Activated CD8-positive, alpha-beta T cell treated with anti-CD3 and anti-CD28 coated beads, Interleukin-2, amount 10 ng/mL, durations not matched to agents 7 days and 5 days (primary cell): Measurements from ENCODE around the gene ZNF664. TPM values are rescaled to one million over a fixed set of nuclear protein-coding genes. Genes with fewer than 3 reads are reported as not detected.

Experiments used
- ATAC-seq: fragments of 150-1000 bp; cut with Tn5 transposase; one replicate; pipeline ENCODE4 v1.10.0; 2021; ENCODE audit warnings: moderate library complexity
- CTCF ChIA-PET: fragments of 350-600 bp; sonication (Branson Sonifier 250); formaldehyde crosslinking; loops from one replicate; lab custom pipeline; 2021; ENCODE audit warnings: antibody characterized with exemption; lab: Charles Lee
- POLR2A ChIA-PET: fragments of 350-600 bp; sonication (Branson Sonifier 250); formaldehyde crosslinking; loops from one replicate; lab custom pipeline; 2021; ENCODE audit warnings: antibody characterized with exemption; lab: Charles Lee
- DNase-seq: peaks from one replicate; pipeline ENCODE4 v3.0.0-alpha.2; 2020
- H3K27ac Mint-ChIP-seq: one replicate; pipeline ENCODE4 v1.8.0; 2021; ENCODE audit warnings: mild to moderate bottlenecking, mixed read lengths
- H3K27me3 Mint-ChIP-seq: one replicate; pipeline ENCODE4 v1.8.0; 2021; ENCODE audit warnings: low read depth, mixed read lengths
- H3K36me3 Mint-ChIP-seq: one replicate; pipeline ENCODE4 v1.8.0; 2021; ENCODE audit warnings: low read depth, mixed read lengths
- H3K4me1 Mint-ChIP-seq: one replicate; pipeline ENCODE4 v1.8.0; 2021; ENCODE audit warnings: low read depth, mixed read lengths
- H3K4me3 Mint-ChIP-seq: one replicate; pipeline ENCODE4 v1.8.0; 2021; ENCODE audit warnings: mild to moderate bottlenecking, mixed read lengths
- H3K9me3 Mint-ChIP-seq: one replicate; pipeline ENCODE4 v1.8.0; 2022; ENCODE audit warnings: mixed read lengths; ENCODE audit not compliant: insufficient read depth
- total RNA-seq, 2 experiments: library from RNA; stranded (reverse); gene quantifications; one replicate each; pipeline ENCODE4 v1.2.3, GENCODE V29; 2021

Gene ZNF664
- total RNA-seq, 2 experiments from 2014 or later = 39.8 to 41.4 TPM

- ChIA-PET POLR2A (no interaction called here), CTCF (interaction anchor here (0.8 to 1.6 kb wide), 3 partner anchors 12 to 122 kb away, joined by 3 read pairs; no protein-coding TSS in a partner anchor)
- H3K36me3 Mint-ChIP-seq = no peaks in the 10 kb centered on the region
- no peak for DNase-seq
- no peaks in the 10 kb centered on the region for H3K9me3 Mint-ChIP-seq
- H3K27me3 Mint-ChIP-seq = no peaks in the 10 kb centered on the region
- ATAC-seq = no peak
- no peak overlapping the region for H3K4me3 Mint-ChIP-seq
- H3K27ac Mint-ChIP-seq = no peak overlapping the region
- H3K4me1 Mint-ChIP-seq = peaks cover 3% of the 10 kb centered on the region
Observed at GRCh38 chr12:124027753-124028554, 54.9 kb downstream of the ZNF664 start.

- Mint-ChIP-seq H3K27ac (no peak overlapping the region), H3K4me1 (peaks cover 3% of the 10 kb centered on the region), H3K36me3 (no peaks in the 10 kb centered on the region), H3K9me3 (no peaks in the 10 kb centered on the region), H3K4me3 (no peak overlapping the region), H3K27me3 (no peaks in the 10 kb centered on the region)
- ChIA-PET CTCF (interaction anchor here (0.8 to 1.6 kb wide), 3 partner anchors 11 to 123 kb away, joined by 3 read pairs; no protein-coding TSS in a partner anchor), POLR2A (no interaction called here)
- no peak for ATAC-seq
- no peak for DNase-seq
Observed at GRCh38 chr12:124028555-124028925, 55.5 kb downstream of the ZNF664 start.

- POLR2A ChIA-PET = no interaction called here
Observed at GRCh38 chr12:124030008-124030407, 57.0 kb downstream of the ZNF664 start.

GRCh38 chr12:124030510-124030909, 57.5 kb downstream of the ZNF664 start:
- Mint-ChIP-seq H3K4me3 (no peak overlapping the region), H3K27me3 (peaks cover 2% of the 10 kb centered on the region), H3K36me3 (no peaks in the 10 kb centered on the region), H3K27ac (no peak overlapping the region), H3K4me1 (no peaks in the 10 kb centered on the region), H3K9me3 (no peaks in the 10 kb centered on the region)
- ATAC-seq (no peak), DNase-seq (no peak)
- CTCF ChIA-PET = no interaction called here
- POLR2A ChIA-PET = no interaction called here

More at GRCh38 chr12:124030008-124030407, 57.0 kb downstream of the ZNF664 start:
- Mint-ChIP-seq H3K4me3 (no peak overlapping the region), H3K4me1 (no peaks in the 10 kb centered on the region), H3K9me3 (no peaks in the 10 kb centered on the region), H3K27me3 (no peaks in the 10 kb centered on the region), H3K27ac (no peak overlapping the region), H3K36me3 (no peaks in the 10 kb centered on the region)
- CTCF ChIA-PET = interaction anchor here (0.7 kb wide), 1 partner anchor 29 kb away, joined by 3 read pairs; no protein-coding TSS in a partner anchor
- ATAC-seq (no peak), DNase-seq (no peak)

- Mint-ChIP-seq H3K27me3 (peaks cover 4% of the 10 kb centered on the region), H3K36me3 (no peaks in the 10 kb centered on the region), H3K27ac (no peak overlapping the region), H3K4me1 (no peaks in the 10 kb centered on the region), H3K9me3 (no peaks in the 10 kb centered on the region), H3K4me3 (no peak overlapping the region)
- ATAC-seq = no peak
- DNase-seq = no peak
- CTCF ChIA-PET = interaction anchor here (1.3 to 2.1 kb wide), 2 partner anchors 11 to 59 kb away, joined by 3 to 7 read pairs; no protein-coding TSS in a partner anchor
- POLR2A ChIA-PET = no interaction called here
Observed at GRCh38 chr12:124031058-124031457, 58.0 kb downstream of the ZNF664 start.

- DNase-seq = peak; percentile 37
Observed at GRCh38 chr12:124032265-124032886, 59.4 kb downstream of the ZNF664 start.

GRCh38 chr12:124033859-124034258, 60.8 kb downstream of the ZNF664 start:
- ATAC-seq = no peak
- no peaks in the 10 kb centered on the region for H3K36me3 Mint-ChIP-seq
- H3K4me3 Mint-ChIP-seq = no peak overlapping the region
- peaks cover 10% of the 10 kb centered on the region for H3K27me3 Mint-ChIP-seq
- H3K4me1 Mint-ChIP-seq = no peaks in the 10 kb centered on the region
- ChIA-PET CTCF (interaction anchor here (2.2 kb wide), 1 partner anchor 18 kb away, joined by 8 read pairs; no protein-coding TSS in a partner anchor), POLR2A (no interaction called here)
- no peak overlapping the region for H3K27ac Mint-ChIP-seq
- H3K9me3 Mint-ChIP-seq = no peaks in the 10 kb centered on the region
- DNase-seq = no peak

More at GRCh38 chr12:124032265-124032886, 59.4 kb downstream of the ZNF664 start:
- Mint-ChIP-seq H3K36me3 (no peaks in the 10 kb centered on the region), H3K9me3 (no peaks in the 10 kb centered on the region), H3K27ac (no peak overlapping the region), H3K27me3 (peaks cover 6% of the 10 kb centered on the region), H3K4me3 (no peak overlapping the region), H3K4me1 (no peaks in the 10 kb centered on the region)
- no peak for ATAC-seq
- POLR2A ChIA-PET = interaction anchor here (0.6 kb wide), 1 partner anchor 67 kb away, joined by 3 read pairs; no protein-coding TSS in a partner anchor
- CTCF ChIA-PET = interaction anchor here (0.7 to 2.2 kb wide), 16 partner anchors 10 to 874 kb away, joined by 3 to 10 read pairs (median 5); no protein-coding TSS in a partner anchor

- CTCF ChIA-PET = interaction anchor here (2.7 kb wide), 1 partner anchor 285 kb away, joined by 10 read pairs; no protein-coding TSS in a partner anchor
- no peak for ATAC-seq
- POLR2A ChIA-PET = no interaction called here
Observed at GRCh38 chr12:124034297-124034696, 61.3 kb downstream of the ZNF664 start.

GRCh38 chr12:124035163-124035562, 62.1 kb downstream of the ZNF664 start:
- ATAC-seq (no peak), DNase-seq (no peak)
- no peak overlapping the region for H3K4me3 Mint-ChIP-seq
- no peaks in the 10 kb centered on the region for H3K4me1 Mint-ChIP-seq
- peaks cover 13% of the 10 kb centered on the region for H3K27me3 Mint-ChIP-seq
- H3K36me3 Mint-ChIP-seq = no peaks in the 10 kb centered on the region
- no peaks in the 10 kb centered on the region for H3K9me3 Mint-ChIP-seq
- H3K27ac Mint-ChIP-seq = no peak overlapping the region
- ChIA-PET POLR2A (no interaction called here), CTCF (interaction anchor here (2.0 to 2.7 kb wide), 3 partner anchors 130 to 739 kb away, joined by 5 to 10 read pairs (median 7); no protein-coding TSS in a partner anchor)

More at GRCh38 chr12:124034297-124034696, 61.3 kb downstream of the ZNF664 start:
- H3K9me3 Mint-ChIP-seq = no peaks in the 10 kb centered on the region
- no peak overlapping the region for H3K4me3 Mint-ChIP-seq
- no peak for DNase-seq
- no peak overlapping the region for H3K27ac Mint-ChIP-seq
- H3K4me1 Mint-ChIP-seq = no peaks in the 10 kb centered on the region
- peaks cover 13% of the 10 kb centered on the region for H3K27me3 Mint-ChIP-seq
- no peaks in the 10 kb centered on the region for H3K36me3 Mint-ChIP-seq

- no peak overlapping the region for H3K4me3 Mint-ChIP-seq
- H3K27me3 Mint-ChIP-seq = peaks cover 13% of the 10 kb centered on the region
- H3K4me1 Mint-ChIP-seq = no peaks in the 10 kb centered on the region
- ChIA-PET POLR2A (no interaction called here), CTCF (interaction anchor here (0.7 to 2.7 kb wide), 13 partner anchors 16 to 870 kb away, joined by 3 to 12 read pairs (median 5); no protein-coding TSS in a partner anchor)
- no peaks in the 10 kb centered on the region for H3K36me3 Mint-ChIP-seq
- no peak overlapping the region for H3K27ac Mint-ChIP-seq
- ATAC-seq (no peak), DNase-seq (no peak)
- H3K9me3 Mint-ChIP-seq = no peaks in the 10 kb centered on the region
Observed at GRCh38 chr12:124036171-124036598, 63.2 kb downstream of the ZNF664 start.

GRCh38 chr12:124036657-124037109, 63.7 kb downstream of the ZNF664 start:
- ATAC-seq (peak; percentile 53), DNase-seq (peak; percentile 53)
- Mint-ChIP-seq H3K4me1 (no peaks in the 10 kb centered on the region), H3K27ac (no peak overlapping the region), H3K27me3 (peaks cover 13% of the 10 kb centered on the region), H3K9me3 (no peaks in the 10 kb centered on the region), H3K4me3 (no peak overlapping the region), H3K36me3 (no peaks in the 10 kb centered on the region)
- ChIA-PET CTCF (interaction anchor here (0.7 to 2.7 kb wide), 13 partner anchors 17 to 870 kb away, joined by 3 to 12 read pairs (median 5); no protein-coding TSS in a partner anchor), POLR2A (no interaction called here)
